HG03025 (cell line): ENCODE results near the gene CLNS1A.
"Not testable (repeated sequence)": the region's sequence is repeated elsewhere in the genome, so short reads cannot be mapped to it uniquely, and the experiment has no call there.

Source experiments
- ATAC-seq: cut with Tn5 transposase; IDR thresholded peaks from one replicate; pipeline ENCODE4 v1.9.1; 2021; ENCODE audit warnings: mild to moderate bottlenecking, moderate library complexity; ENCODE audit not compliant: unreplicated experiment, low FRiP score

The CLNS1A gene, protein sequence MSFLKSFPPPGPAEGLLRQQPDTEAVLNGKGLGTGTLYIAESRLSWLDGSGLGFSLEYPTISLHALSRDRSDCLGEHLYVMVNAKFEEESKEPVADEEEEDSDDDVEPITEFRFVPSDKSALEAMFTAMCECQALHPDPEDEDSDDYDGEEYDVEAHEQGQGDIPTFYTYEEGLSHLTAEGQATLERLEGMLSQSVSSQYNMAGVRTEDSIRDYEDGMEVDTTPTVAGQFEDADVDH

DNA sequence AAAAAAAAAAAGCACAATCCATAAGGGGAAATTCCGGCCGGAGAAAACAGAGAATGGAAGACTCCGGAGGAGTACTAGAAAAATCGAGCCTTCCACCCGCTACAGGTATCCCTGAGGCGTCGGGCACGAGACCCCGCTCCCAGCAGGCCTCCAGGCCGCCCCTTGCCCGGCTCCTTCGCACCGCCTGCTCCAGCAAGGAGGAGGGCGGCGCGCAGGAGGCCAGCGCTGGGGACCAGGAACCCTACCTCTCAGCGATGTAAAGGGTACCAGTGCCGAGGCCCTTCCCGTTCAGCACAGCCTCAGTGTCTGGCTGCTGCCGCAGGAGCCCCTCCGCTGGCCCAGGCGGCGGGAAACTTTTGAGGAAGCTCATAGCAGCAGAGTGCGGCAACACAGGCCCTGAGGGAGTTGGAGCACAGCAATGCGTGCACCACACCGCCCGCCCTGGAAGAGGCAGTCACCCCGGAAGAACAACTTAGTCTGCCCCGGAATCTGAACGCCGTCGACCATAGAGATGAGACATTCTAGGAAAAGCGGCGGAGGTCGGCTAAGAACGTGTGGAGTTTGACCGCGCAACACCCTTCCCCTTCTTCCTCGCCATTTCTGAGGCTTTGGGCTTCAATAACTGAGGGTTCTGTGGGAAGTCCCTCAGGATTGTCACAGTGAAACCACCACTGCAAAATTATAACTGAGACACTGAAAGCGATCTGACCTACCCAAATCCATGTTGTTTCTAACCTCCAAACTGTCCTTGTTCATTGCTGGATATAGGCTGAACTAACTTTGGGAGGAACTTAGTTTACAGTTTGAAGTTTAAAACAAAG is at the start of gene CLNS1A:
Gene CLNS1A (minus strand): TSS at position 450 of the 821 bp plus-strand sequence. CDS start 80 bp downstream, at position 370.
- ATAC-seq: peak; percentile 90

- no peak for ATAC-seq
Measured at GRCh38 chr11:77687088-77687487, 49.5 kb upstream of the CLNS1A start.

GRCh38 chr11:77677138-77677537 is 39.5 kb upstream of the CLNS1A start:
- no peak for ATAC-seq

DNA sequence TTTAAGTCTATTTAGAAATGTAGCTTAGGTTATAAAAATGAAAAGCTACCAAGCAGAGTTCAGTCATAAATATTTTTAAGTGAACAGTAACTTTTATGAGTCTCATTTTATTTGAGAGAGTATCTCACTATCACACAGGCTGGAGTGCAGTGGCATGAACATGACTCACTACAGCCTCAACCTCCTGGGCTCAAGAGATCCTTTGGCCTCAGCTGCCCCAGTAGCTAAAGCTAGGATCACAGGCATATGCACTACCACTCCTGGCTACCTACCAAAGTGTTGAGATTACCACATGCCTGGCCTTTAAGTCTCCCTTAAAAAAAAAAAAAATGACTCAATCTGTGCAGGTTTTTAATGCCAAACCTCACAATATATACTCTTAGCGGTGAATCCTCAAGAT is 34.7 kb upstream of the CLNS1A start:
- no peak for ATAC-seq

DNA sequence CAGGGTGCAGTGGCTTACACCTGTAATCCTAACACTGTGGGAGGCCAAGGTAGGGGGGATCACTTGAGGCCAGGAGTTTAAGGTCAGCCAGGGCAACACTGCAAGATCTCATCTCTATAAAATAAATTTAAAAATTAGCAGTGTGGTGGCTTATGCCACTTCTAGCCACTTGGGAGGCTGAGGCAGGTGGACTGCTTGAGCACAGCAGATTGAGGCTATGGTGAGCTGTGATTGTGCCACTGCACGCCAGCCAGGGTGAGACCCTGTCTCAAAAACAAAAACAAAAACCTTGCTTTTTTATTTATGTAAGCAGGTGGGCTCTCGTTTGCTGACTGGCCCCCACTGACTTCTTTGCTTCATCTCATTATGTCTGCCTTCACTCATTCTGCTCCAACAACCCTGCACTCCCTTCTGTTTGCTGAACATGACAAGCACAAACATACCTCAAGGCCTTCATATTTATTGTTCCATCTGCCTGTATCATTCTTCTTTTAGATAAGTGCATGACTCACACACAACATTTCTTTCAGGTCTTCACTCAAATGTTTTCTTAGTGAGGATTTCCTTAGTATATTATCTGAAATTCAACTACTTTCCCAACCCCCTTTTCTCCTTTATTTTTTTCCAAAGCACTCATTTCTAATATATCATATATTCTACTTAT is 32.4 kb upstream of the CLNS1A start:
- no peak for ATAC-seq

DNA sequence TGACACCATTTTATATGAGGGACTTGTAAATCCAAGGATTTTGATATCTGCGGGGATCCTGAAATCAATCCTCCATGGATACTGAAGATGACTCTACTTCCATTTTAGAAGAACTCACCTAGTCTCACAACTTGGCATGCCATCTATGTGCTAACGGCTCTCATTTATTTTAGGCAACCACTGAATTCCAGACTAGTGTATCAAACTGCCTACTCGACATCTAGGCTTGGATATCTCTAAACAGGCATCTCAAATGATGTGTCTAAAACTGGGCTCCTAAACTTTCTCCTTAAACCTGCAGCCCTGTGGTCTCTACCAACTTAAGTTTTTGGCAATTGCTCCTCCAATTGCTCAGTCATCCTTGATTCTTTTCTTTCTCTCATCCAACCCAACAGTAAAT is 31.2 kb upstream of the CLNS1A start:
- no peak for ATAC-seq

- ATAC-seq: no peak
Measured at GRCh38 chr11:77665240-77665965, 27.8 kb upstream of the CLNS1A start.

DNA sequence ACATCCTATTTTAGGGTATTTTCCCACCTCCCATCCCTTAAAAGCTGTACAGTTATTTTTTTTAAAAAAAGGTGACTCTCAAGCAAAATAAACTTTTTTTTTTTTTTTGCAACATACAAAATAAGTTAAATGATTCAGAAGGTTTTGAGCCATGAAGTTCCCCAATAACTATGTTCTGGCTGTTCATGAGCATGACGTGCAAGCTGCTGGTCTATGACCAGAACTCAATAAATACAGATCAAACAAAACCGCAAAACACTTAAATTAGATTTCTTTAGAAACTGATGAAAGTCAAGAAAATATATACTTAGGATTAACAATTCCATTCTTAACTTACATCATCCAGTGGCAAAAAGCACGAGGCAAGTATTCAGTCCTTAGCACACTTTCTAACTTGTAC is 24.1 kb upstream of the CLNS1A start:
- ATAC-seq: no peak

DNA sequence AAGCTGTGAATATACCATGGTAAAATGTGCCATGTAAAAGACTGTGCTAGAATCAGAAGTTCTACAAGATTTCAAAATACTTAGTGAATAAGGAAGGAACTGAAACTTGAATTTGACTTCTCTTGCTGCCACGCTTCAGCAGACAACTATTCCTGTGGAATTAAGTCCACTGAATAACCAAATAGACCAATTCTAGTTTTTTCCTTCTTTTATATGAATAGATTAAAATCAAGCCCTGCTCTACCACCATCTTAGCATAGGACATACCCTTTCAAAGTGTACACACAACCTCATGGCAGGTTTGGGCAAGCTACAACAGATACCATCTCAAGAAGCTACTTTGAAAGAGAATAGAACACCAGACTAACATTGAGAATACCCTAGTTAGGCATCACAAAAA is 23.4 kb upstream of the CLNS1A start:
- ATAC-seq: no peak

- ATAC-seq: no peak
Measured at GRCh38 chr11:77658213-77659013, 20.8 kb upstream of the CLNS1A start.

GRCh38 chr11:77656362-77656761 is 18.8 kb upstream of the CLNS1A start:
- ATAC-seq: no peak

- ATAC-seq: no peak
Measured at GRCh38 chr11:77654770-77655434, 17.3 kb upstream of the CLNS1A start.

GRCh38 chr11:77650123-77650522 is 12.5 kb upstream of the CLNS1A start:
- ATAC-seq: no peak

DNA sequence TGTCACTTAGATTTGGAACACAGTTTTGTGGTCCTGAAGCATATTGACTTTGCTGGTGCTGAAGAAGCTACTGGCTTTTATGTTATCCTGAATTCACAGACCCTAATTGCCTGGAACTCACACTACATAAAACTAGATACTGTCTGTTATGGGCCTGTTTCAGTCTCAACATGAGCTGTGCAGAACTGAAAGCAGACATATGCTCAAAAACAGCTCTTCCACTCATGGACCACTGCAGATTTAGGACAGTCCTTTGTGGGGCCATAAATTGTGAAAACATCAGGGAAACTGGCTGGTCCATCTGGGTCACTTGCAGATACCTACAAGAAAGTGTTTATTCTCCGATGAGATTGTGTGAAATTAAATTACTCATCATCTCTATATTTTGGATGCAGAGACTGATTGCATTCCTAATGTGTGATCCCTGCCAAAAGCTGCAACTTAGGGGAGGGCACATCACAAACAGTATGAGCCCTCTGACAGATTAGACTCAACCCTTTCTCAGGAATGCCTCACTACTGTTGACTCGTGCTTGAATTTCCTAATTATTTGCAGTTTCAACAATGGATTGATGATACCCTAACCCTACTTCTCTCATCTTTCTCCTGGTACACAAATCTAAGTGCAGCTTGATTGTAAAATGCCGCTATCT is 10.2 kb upstream of the CLNS1A start:
- ATAC-seq: no peak

GRCh38 chr11:77644887-77645286 is 7.3 kb upstream of the CLNS1A start:
- no peak for ATAC-seq

- no peak for ATAC-seq
Measured at GRCh38 chr11:77642228-77642627, 4.6 kb upstream of the CLNS1A start.

GRCh38 chr11:77636731-77637344 is 756 bp downstream of the CLNS1A start:
- no peak for ATAC-seq

- not testable (repeated sequence) for ATAC-seq
Measured at GRCh38 chr11:77633926-77634325, 3.7 kb downstream of the CLNS1A start.
